ENCODE results near the gene NXNL2.

DNA sequence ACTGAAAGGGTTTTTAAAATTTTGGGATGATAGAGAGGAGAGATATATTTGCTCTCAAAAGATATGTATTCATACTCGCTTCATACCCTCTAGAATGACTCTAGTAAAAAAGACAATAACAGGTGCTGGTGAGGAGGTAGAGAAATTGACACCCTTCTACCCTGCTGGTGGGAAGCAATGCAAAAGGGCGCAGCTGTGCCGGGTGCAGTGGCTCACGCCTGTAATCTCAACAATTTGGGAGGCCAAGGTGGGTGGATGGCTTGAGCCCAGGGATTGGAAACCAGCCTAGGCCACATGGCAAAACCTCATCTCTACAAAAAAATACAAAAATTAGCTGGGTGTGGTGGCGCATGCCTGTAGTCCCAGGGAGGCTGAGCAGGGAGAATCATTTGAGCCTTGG, 33.9 kb upstream of the NXNL2 start:
- TF ChIP-seq, protein P1, sequence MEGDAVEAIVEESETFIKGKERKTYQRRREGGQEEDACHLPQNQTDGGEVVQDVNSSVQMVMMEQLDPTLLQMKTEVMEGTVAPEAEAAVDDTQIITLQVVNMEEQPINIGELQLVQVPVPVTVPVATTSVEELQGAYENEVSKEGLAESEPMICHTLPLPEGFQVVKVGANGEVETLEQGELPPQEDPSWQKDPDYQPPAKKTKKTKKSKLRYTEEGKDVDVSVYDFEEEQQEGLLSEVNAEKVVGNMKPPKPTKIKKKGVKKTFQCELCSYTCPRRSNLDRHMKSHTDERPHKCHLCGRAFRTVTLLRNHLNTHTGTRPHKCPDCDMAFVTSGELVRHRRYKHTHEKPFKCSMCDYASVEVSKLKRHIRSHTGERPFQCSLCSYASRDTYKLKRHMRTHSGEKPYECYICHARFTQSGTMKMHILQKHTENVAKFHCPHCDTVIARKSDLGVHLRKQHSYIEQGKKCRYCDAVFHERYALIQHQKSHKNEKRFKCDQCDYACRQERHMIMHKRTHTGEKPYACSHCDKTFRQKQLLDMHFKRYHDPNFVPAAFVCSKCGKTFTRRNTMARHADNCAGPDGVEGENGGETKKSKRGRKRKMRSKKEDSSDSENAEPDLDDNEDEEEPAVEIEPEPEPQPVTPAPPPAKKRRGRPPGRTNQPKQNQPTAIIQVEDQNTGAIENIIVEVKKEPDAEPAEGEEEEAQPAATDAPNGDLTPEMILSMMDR (conservative IDR thresholded peaks at IDR 0.05): no peak
- TF ChIP-seq ZFX (IDR thresholded peaks at IDR 0.05): no peak
